DMS114 treated with DMSO at 0.1 percent for 48 hours (cell line): ENCODE results near the gene TSEN2.
"Not testable (repeated sequence)": the region's sequence is repeated elsewhere in the genome, so short reads cannot be mapped to it uniquely, and the experiment has no call there.

ENCODE experiments used
- DNase-seq: peaks from one replicate; lab custom pipeline; 2025; ENCODE audit not compliant: unreplicated experiment; lab: John Stamatoyannopoulos, UW

Gene TSEN2

GRCh38 chr3:12501360-12502020 is 17.2 kb downstream of the TSEN2 start:
- DNase-seq = no peak

- DNase-seq = no peak
These were observed 19.1 kb downstream of the TSEN2 start for GRCh38 chr3:12503126-12503957.

GRCh38 chr3:12506201-12506709 is 22.0 kb downstream of the TSEN2 start:
- no peak for DNase-seq

- no peak for DNase-seq
These were observed 23.5 kb downstream of the TSEN2 start for GRCh38 chr3:12507591-12508281.

- no peak for DNase-seq
These were observed 24.0 kb downstream of the TSEN2 start for GRCh38 chr3:12508291-12508700.

GRCh38 chr3:12509466-12509865 is 25.2 kb downstream of the TSEN2 start:
- DNase-seq = no peak

GRCh38 chr3:12512534-12513118 is 28.3 kb downstream of the TSEN2 start:
- no peak for DNase-seq

- DNase-seq = no peak
These were observed 29.6 kb downstream of the TSEN2 start for GRCh38 chr3:12513694-12514446.

GRCh38 chr3:12515631-12516030 is 31.4 kb downstream of the TSEN2 start:
- DNase-seq = no peak

- no peak for DNase-seq
These were observed 32.6 kb downstream of the TSEN2 start for GRCh38 chr3:12516873-12517272.

- DNase-seq = no peak
These were observed 34.2 kb downstream of the TSEN2 start for GRCh38 chr3:12518261-12519028.

- DNase-seq = no peak
These were observed 36.7 kb downstream of the TSEN2 start for GRCh38 chr3:12521010-12521409.

GRCh38 chr3:12522721-12523120 is 38.4 kb downstream of the TSEN2 start:
- no peak for DNase-seq

- no peak for DNase-seq
These were observed 43.5 kb downstream of the TSEN2 start for GRCh38 chr3:12527757-12528143.

- no peak for DNase-seq
These were observed 47.9 kb downstream of the TSEN2 start for GRCh38 chr3:12532182-12532581.

GRCh38 chr3:12536423-12536822 is 52.1 kb downstream of the TSEN2 start:
- no peak for DNase-seq

GRCh38 chr3:12541625-12542024 is 57.3 kb downstream of the TSEN2 start:
- no peak for DNase-seq

- not testable (repeated sequence) for DNase-seq
These were observed 59.2 kb downstream of the TSEN2 start for GRCh38 chr3:12543497-12543896.

- no peak for DNase-seq
These were observed 60.6 kb downstream of the TSEN2 start for GRCh38 chr3:12544652-12545472.
